Progenitor cell of endocrine pancreas (in vitro differentiated cells): ENCODE results near the gene SERPINB2. TPM values are rescaled to one million over a fixed set of nuclear protein-coding genes. Genes with fewer than 3 reads are reported as not detected.

Experiments used
- DNase-seq: peaks from one replicate; pipeline ENCODE4 v3.0.0; 2021; ENCODE audit warnings: low spot score; ENCODE audit not compliant: unreplicated experiment
- H3K27ac Mint-ChIP-seq: 2 replicates; pipeline ENCODE4 v1.8.0; 2021; ENCODE audit warnings: mild to moderate bottlenecking, moderate library complexity, mixed read lengths
- H3K27me3 Mint-ChIP-seq: 2 replicates; pipeline ENCODE4 v1.8.0; 2021; ENCODE audit warnings: mixed read lengths
- H3K36me3 Mint-ChIP-seq: 2 replicates; pipeline ENCODE4 v1.8.0; 2022; ENCODE audit warnings: mixed read lengths; ENCODE audit not compliant: insufficient read depth
- H3K4me1 Mint-ChIP-seq: 2 replicates; pipeline ENCODE4 v1.8.0; 2021; ENCODE audit warnings: low read depth, mixed read lengths
- H3K4me3 Mint-ChIP-seq: 2 replicates; pipeline ENCODE4 v1.8.0; 2021; ENCODE audit warnings: low read depth, mild to moderate bottlenecking, moderate library complexity, mixed read lengths
- H3K9me3 Mint-ChIP-seq: 2 replicates; pipeline ENCODE4 v1.8.0; 2021; ENCODE audit warnings: low read depth, mixed read lengths
- CTCF ChIP-seq: fragments of 200-600 bp; sonication (generic); IDR thresholded peaks from one replicate; pipeline ENCODE4 v1.5.0; 2021; ENCODE audit warnings: antibody characterized with exemption, mild to moderate bottlenecking; ENCODE audit not compliant: unreplicated experiment
- total RNA-seq: library from RNA; stranded (reverse); gene quantifications from 2 replicates; pipeline ENCODE4 v1.2.1, GENCODE V29; 2021

Gene SERPINB2
- total RNA-seq, 1 donor from 2014 or later = not detected

GRCh38 chr18:63892566-63892965, 5.1 kb downstream of the SERPINB2 start:
- Mint-ChIP-seq H3K27ac (no peak overlapping the region), H3K4me3 (no peak overlapping the region), H3K9me3 (no peaks in the 10 kb centered on the region), H3K27me3 (peaks cover 6% of the 10 kb centered on the region), H3K4me1 (no peaks in the 10 kb centered on the region), H3K36me3 (no peaks in the 10 kb centered on the region)
- TF ChIP-seq CTCF = no peak
- DNase-seq = no peak

DNA sequence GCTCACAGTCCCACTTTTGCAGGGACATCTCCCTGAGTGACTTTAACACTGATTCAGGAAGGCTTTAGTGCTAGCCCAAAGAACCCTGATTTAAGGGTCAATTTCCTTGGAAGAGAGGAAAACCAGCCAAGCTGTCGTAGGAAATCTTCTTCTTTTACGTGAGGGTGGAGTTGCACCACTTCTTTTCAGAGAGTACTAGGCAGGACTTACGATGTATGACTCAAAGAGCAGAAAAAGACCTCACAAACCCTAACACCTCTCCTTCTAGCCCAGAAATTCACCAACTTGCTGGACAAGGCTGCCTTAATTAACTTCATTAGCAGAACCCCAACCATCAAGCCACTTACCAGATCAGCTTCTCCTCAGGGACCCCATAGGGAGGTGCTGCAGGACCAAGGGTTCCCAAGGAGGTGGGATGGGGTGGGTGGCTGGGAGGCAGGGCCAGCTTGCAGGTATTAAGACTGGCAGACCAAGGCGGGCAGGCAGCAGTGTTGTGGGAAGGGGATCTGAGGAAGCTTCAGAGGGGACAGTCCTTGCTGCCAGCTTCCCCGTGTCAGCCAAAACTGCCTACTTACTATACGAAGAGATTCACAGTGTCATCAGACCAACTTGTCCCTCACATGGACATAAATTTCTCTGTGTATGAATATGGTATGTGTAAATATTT, 6.7 kb downstream of the SERPINB2 start:
- H3K9me3 Mint-ChIP-seq = no peaks in the 10 kb centered on the region
- H3K27ac Mint-ChIP-seq = no peak overlapping the region
- no peaks in the 10 kb centered on the region for H3K36me3 Mint-ChIP-seq
- DNase-seq = no peak
- H3K4me3 Mint-ChIP-seq = no peak overlapping the region
- H3K27me3 Mint-ChIP-seq = peaks cover 6% of the 10 kb centered on the region
- TF ChIP-seq CTCF = no peak
- no peaks in the 10 kb centered on the region for H3K4me1 Mint-ChIP-seq

- no peak for DNase-seq
- H3K4me3 Mint-ChIP-seq = no peak overlapping the region
- H3K27ac Mint-ChIP-seq = no peak overlapping the region
- H3K4me1 Mint-ChIP-seq = no peaks in the 10 kb centered on the region
- H3K36me3 Mint-ChIP-seq = no peaks in the 10 kb centered on the region
- TF ChIP-seq CTCF = no peak
- H3K9me3 Mint-ChIP-seq = no peaks in the 10 kb centered on the region
- peaks cover 6% of the 10 kb centered on the region for H3K27me3 Mint-ChIP-seq
Observed at GRCh38 chr18:63895190-63895589, 7.7 kb downstream of the SERPINB2 start.

GRCh38 chr18:63897072-63897471, 9.6 kb downstream of the SERPINB2 start:
- no peaks in the 10 kb centered on the region for H3K4me1 Mint-ChIP-seq
- no peak overlapping the region for H3K4me3 Mint-ChIP-seq
- H3K27ac Mint-ChIP-seq = no peak overlapping the region
- no peaks in the 10 kb centered on the region for H3K9me3 Mint-ChIP-seq
- no peaks in the 10 kb centered on the region for H3K36me3 Mint-ChIP-seq
- peaks cover 9% of the 10 kb centered on the region for H3K27me3 Mint-ChIP-seq
- TF ChIP-seq CTCF = no peak
- DNase-seq = no peak

DNA sequence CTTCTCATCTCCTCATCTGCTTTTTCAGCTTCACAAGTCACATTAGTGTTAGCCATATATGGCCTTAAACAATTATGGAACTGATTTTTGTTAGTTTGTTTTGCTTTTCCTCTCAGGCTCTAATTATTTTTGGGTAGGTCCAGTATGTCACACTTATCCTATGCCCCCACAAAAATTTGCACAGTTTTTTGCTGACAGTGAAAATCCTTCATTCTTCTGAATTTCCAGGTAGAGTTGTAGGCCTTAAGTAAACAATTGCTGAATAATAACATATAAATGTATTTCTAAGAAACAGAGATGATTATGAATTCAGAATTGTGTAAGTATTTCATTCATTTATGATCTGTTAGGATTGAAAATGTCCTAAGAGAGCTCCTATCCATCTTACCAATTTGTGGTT, 11.7 kb downstream of the SERPINB2 start:
- Mint-ChIP-seq H3K4me1 (no peaks in the 10 kb centered on the region), H3K4me3 (no peak overlapping the region), H3K9me3 (no peaks in the 10 kb centered on the region), H3K36me3 (no peaks in the 10 kb centered on the region), H3K27ac (no peak overlapping the region), H3K27me3 (peaks cover 12% of the 10 kb centered on the region)
- TF ChIP-seq CTCF = no peak
- no peak for DNase-seq
